K562 (cell line): ENCODE results near the gene MAP3K13. TPM values are rescaled to one million over a fixed set of nuclear protein-coding genes. Genes with fewer than 3 reads are reported as not detected.

ENCODE experiments used
- SMAD4 ChIP-seq: fragments of 250-450 bp; sonication (Bioruptor Pico); conservative IDR thresholded peaks from 2 replicates; pipeline ENCODE4 v1.8.0; 2021; ENCODE audit warnings: inconsistent platforms, mild to moderate bottlenecking, moderate library complexity
- polyA plus RNA-seq, 8 experiments: library from polyadenylated mRNA; depleted of rRNA in 4 of 8; stranded (reverse) in 5 of 8; unstranded in 3 of 8; fragments of >200 nt; fragmentation: Nextera tagmentation in 2 of 8; fragmentation: Illumina TruSeq in 1 of 8; extraction: Ambion mirVana in 2 of 8; extraction: Trizol in 1 of 8; gene quantifications; 2 replicates each; pipeline versions ENCODE4 v1.2.1 to v1.2.3, GENCODE V29; 2011 to 2014; ENCODE audit warnings: inconsistent platforms in 1 of 8, missing spikeins in 1 of 8
- total RNA-seq, 7 experiments: library from RNA; depleted of rRNA in 6 of 7; stranded (reverse); fragments of >200 nt in 6 of 7; fragmentation: Illumina TruSeq in 2 of 7; extraction: Trizol in 2 of 7; gene quantifications; 2 replicates each; pipeline versions ENCODE4 v1.2.1 to v1.2.3, GENCODE V29; 2011 to 2021; ENCODE audit warnings: low replicate concordance in 1 of 7
- TF ChIP-seq, protein P1 (sequence below), 2 experiments: fragments of 450-650 bp; formaldehyde crosslinking in 1 of 2; IDR thresholded peaks; 2 replicates each; pipeline versions ENCODE4 v1.4.0 to v1.6.1; 2014 to 2020; ENCODE audit warnings: mild to moderate bottlenecking in 2 of 2, borderline replicate concordance in 1 of 2, low read depth in 1 of 2

The MAP3K13 gene
- total and polyA plus RNA-seq, 9 of the 15 experiments (the other 6 are each of a cell fraction or from before 2014, with no cell fraction given), result 0.04 to 0.32 (median 0.15) TPM; not detected in 2

DNA sequence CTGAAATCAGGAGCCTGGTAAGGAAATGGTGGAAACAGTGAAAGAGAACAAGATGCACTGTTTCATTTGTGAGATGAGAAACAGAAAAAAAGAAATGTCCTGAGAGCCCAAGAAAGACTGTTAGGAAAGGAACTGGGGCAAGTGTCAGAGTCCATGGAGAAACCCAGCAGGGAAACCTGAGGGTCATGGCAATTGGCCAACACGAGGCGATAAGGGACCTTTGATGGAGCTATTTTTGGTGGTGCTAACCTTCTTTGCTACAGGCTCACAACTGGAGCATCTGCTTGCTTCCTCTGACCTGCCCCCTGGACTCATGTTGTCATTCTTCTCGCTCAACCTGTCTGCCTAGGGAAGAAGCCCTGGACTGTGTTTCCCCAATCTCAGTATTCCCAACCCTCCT, 140.1 kb downstream of the MAP3K13 start (continued):
- TF ChIP-seq, protein P1, sequence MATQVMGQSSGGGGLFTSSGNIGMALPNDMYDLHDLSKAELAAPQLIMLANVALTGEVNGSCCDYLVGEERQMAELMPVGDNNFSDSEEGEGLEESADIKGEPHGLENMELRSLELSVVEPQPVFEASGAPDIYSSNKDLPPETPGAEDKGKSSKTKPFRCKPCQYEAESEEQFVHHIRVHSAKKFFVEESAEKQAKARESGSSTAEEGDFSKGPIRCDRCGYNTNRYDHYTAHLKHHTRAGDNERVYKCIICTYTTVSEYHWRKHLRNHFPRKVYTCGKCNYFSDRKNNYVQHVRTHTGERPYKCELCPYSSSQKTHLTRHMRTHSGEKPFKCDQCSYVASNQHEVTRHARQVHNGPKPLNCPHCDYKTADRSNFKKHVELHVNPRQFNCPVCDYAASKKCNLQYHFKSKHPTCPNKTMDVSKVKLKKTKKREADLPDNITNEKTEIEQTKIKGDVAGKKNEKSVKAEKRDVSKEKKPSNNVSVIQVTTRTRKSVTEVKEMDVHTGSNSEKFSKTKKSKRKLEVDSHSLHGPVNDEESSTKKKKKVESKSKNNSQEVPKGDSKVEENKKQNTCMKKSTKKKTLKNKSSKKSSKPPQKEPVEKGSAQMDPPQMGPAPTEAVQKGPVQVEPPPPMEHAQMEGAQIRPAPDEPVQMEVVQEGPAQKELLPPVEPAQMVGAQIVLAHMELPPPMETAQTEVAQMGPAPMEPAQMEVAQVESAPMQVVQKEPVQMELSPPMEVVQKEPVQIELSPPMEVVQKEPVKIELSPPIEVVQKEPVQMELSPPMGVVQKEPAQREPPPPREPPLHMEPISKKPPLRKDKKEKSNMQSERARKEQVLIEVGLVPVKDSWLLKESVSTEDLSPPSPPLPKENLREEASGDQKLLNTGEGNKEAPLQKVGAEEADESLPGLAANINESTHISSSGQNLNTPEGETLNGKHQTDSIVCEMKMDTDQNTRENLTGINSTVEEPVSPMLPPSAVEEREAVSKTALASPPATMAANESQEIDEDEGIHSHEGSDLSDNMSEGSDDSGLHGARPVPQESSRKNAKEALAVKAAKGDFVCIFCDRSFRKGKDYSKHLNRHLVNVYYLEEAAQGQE (IDR thresholded peaks at IDR 0.05; ENCODE audit: borderline replicate concordance), result no peak
- TF ChIP-seq, protein P1 (CRISPR knock-in tag; IDR thresholded peaks at IDR 0.05; ENCODE audit: low read depth), result no peak
- 0 out of 2 replicates have a peak, but pooled peaks have one; percentile 26 for TF ChIP-seq SMAD4 (CRISPR knock-in tag)
- TF ChIP-seq, all 486 proteins: peak for 8
